BLaER1 treated with 17β-estradiol and CSF1 and Interleukin-3, amounts not matched to agents 10 nM and 100 nM (cell line): ENCODE results near the gene ZNF626.
"Not testable (repeated sequence)": the region's sequence is repeated elsewhere in the genome, so short reads cannot be mapped to it uniquely, and the experiment has no call there.

ENCODE experiments used
- H3K27ac ChIP-seq, 11 experiments: shearing (Covaris generic); formaldehyde crosslinking; 2 replicates each; pipeline ENCODE4 v1.8.1; 2022
- H3K27me3 ChIP-seq, 11 experiments: shearing (Covaris generic); formaldehyde crosslinking; 2 replicates each; pipeline ENCODE4 v1.8.1; 2022
- H3K36me3 ChIP-seq, 11 experiments: shearing (Covaris generic); formaldehyde crosslinking; 2 replicates each; pipeline ENCODE4 v1.8.1; 2022
- H3K4me1 ChIP-seq, 10 experiments: shearing (Covaris generic); formaldehyde crosslinking; 2 replicates each; pipeline ENCODE4 v1.8.1; 2022
- H3K4me2 ChIP-seq, 11 experiments: shearing (Covaris generic); formaldehyde crosslinking; 2 replicates each; pipeline ENCODE4 v1.8.1; 2022
- H3K4me3 ChIP-seq, 10 experiments: shearing (Covaris generic); formaldehyde crosslinking; 2 replicates each; pipeline ENCODE4 v1.8.1; 2022
- H3K9ac ChIP-seq, 11 experiments: shearing (Covaris generic); formaldehyde crosslinking; 2 replicates each; pipeline ENCODE4 v1.8.1; 2022
- H3K9me3 ChIP-seq, 11 experiments: shearing (Covaris generic); formaldehyde crosslinking; replicated peaks in 1 of 11; 2 replicates each; pipeline ENCODE4 v1.8.1; 2022
- H4K20me1 ChIP-seq, 11 experiments: shearing (Covaris generic); formaldehyde crosslinking; 2 replicates each; pipeline ENCODE4 v1.8.1; 2022
- Cebpa-rat ChIP-seq, 11 experiments: shearing (Covaris generic); IDR thresholded peaks; 2 replicates each; pipeline ENCODE4 v1.8.1; 2022

The ZNF626 gene

GRCh38 chr19:20640545-20640944 is 20.8 kb downstream of the ZNF626 start:
- Histone ChIP-seq H3K27ac (no peak overlapping the region), H3K9me3 (peaks cover 74 to 86% (median 84%) of the 10 kb centered on the region in 11 experiments), H3K4me1 (no peaks in the 10 kb centered on the region), H3K27me3 (no peaks in the 10 kb centered on the region), H3K9ac (no peak overlapping the region), H4K20me1 (no peaks in the 10 kb centered on the region), H3K4me2 (no peak overlapping the region), H3K36me3 (peaks cover 70 to 90% (median 79%) of the 10 kb centered on the region in 11 experiments), H3K4me3 (no peak overlapping the region; a peak in 1 of 20 replicates)
- 0 out of 22 replicates have a peak, but pooled peaks of 1 of the 11 experiments have one; percentile 10 for TF ChIP-seq Cebpa-rat (IDR thresholded peaks at IDR 0.05)

- no peak overlapping the region for H3K27ac ChIP-seq
- no peak overlapping the region for H3K4me3 ChIP-seq
- no peaks in the 10 kb centered on the region for H3K4me1 ChIP-seq
- no peaks in the 10 kb centered on the region for H4K20me1 ChIP-seq
- H3K4me2 ChIP-seq, result no peak overlapping the region
- H3K9ac ChIP-seq, result no peak overlapping the region
- H3K36me3 ChIP-seq, result peaks cover 70 to 90% (median 79%) of the 10 kb centered on the region in 11 experiments
- no peaks in the 10 kb centered on the region for H3K27me3 ChIP-seq
- peaks cover 79 to 90% (median 85%) of the 10 kb centered on the region in 11 experiments for H3K9me3 ChIP-seq
- TF ChIP-seq Cebpa-rat (IDR thresholded peaks at IDR 0.05), result no peak
These were observed 21.3 kb downstream of the ZNF626 start for GRCh38 chr19:20640023-20640422.

DNA sequence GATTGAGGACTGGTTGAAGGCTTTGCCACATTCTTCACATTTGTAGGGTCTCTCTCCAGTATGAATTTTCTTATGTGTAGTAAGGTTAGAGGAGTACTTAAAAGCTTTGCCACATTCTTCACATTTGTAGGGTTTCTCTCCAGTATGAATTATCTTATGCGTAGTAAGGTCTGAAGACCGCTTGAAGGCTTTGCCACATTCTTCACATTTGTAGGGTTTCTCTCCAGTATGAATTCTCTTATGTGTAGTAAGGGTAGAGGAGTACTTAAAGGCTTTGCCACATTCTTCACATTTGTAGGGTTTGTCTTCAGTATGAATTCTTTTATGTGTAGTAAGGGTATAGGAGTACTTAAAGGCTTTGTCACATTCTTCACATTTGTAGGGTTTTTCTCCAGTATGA is 36.8 kb downstream of the ZNF626 start:
- H3K9ac ChIP-seq, H3K4me1 ChIP-seq, H3K4me3 ChIP-seq, H4K20me1 ChIP-seq, H3K27me3 ChIP-seq, H3K27ac ChIP-seq, H3K4me2 ChIP-seq: not testable (repeated sequence)
- H3K9me3 ChIP-seq, result peaks cover 84 to 98% (median 92%) of the 10 kb centered on the region in 11 experiments
- peaks cover 25 to 53% (median 46%) of the 10 kb centered on the region in 11 experiments for H3K36me3 ChIP-seq

GRCh38 chr19:20616071-20616470 is 45.3 kb downstream of the ZNF626 start:
- TF ChIP-seq Cebpa-rat (IDR thresholded peaks at IDR 0.05), result no peak
- Histone ChIP-seq H3K4me2 (no peak overlapping the region), H3K36me3 (peaks cover 0 to 8% (median 2%) of the 10 kb centered on the region in 11 experiments; a peak in 7 of 22 replicates), H3K27me3 (no peaks in the 10 kb centered on the region), H3K4me3 (no peak overlapping the region), H3K9ac (no peak overlapping the region), H3K27ac (no peak overlapping the region), H3K9me3 (peaks cover 25 to 76% (median 41%) of the 10 kb centered on the region in 11 experiments), H3K4me1 (no peaks in the 10 kb centered on the region), H4K20me1 (no peaks in the 10 kb centered on the region)

GRCh38 chr19:20614971-20615370 is 46.4 kb downstream of the ZNF626 start:
- H3K27me3 ChIP-seq, H4K20me1 ChIP-seq, H3K36me3 ChIP-seq, H3K27ac ChIP-seq, H3K4me1 ChIP-seq, H3K4me2 ChIP-seq, H3K4me3 ChIP-seq, H3K9ac ChIP-seq: not testable (repeated sequence)
- H3K9me3 ChIP-seq, result peaks cover 15 to 73% (median 35%) of the 10 kb centered on the region in 11 experiments

GRCh38 chr19:20612711-20613316 is 48.6 kb downstream of the ZNF626 start:
- peak overlapping the region in 1 of 11 experiments; percentile 17; a peak in 2 of 22 replicates for H3K4me2 ChIP-seq
- H3K27ac ChIP-seq, result peak overlapping the region in 1 of 11 experiments; percentile 32; a peak in 1 of 22 replicates
- TF ChIP-seq Cebpa-rat (IDR thresholded peaks at IDR 0.05), result no peak
- H3K27me3 ChIP-seq, result no peaks in the 10 kb centered on the region
- H4K20me1 ChIP-seq, result no peaks in the 10 kb centered on the region
- no peaks in the 10 kb centered on the region for H3K4me1 ChIP-seq
- no peak overlapping the region for H3K9ac ChIP-seq
- peaks cover 16 to 77% (median 40%) of the 10 kb centered on the region in 11 experiments for H3K9me3 ChIP-seq
- no peaks in the 10 kb centered on the region for H3K36me3 ChIP-seq
- no peak overlapping the region for H3K4me3 ChIP-seq

DNA sequence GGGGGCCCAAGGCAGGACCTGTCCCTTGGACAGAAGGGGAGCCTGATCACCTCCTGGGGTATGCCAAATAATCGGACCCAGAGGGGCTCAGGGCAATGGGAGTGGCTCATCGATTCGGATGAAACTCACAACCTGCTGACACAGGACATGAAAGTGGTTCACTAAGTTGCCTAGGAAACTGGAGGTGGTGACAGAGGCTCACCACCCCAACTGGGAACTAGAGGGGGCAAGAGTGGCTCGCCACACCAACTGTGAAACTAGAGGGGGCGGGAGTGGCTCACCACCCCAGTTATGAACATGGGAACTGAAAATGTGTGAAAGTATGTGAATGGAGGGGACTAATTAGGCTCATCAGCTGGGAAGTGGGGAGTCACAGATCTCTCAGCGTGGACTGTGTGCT is 49.5 kb downstream of the ZNF626 start:
- no peak overlapping the region for H3K4me2 ChIP-seq
- TF ChIP-seq Cebpa-rat (IDR thresholded peaks at IDR 0.05), result no peak
- H4K20me1 ChIP-seq, result no peaks in the 10 kb centered on the region
- peaks cover 16 to 85% (median 39%) of the 10 kb centered on the region in 11 experiments for H3K9me3 ChIP-seq
- H3K27ac ChIP-seq, result no peak overlapping the region
- no peak overlapping the region for H3K9ac ChIP-seq
- no peak overlapping the region for H3K4me3 ChIP-seq
- no peaks in the 10 kb centered on the region for H3K27me3 ChIP-seq
- H3K36me3 ChIP-seq, result no peaks in the 10 kb centered on the region
- no peaks in the 10 kb centered on the region for H3K4me1 ChIP-seq

DNA sequence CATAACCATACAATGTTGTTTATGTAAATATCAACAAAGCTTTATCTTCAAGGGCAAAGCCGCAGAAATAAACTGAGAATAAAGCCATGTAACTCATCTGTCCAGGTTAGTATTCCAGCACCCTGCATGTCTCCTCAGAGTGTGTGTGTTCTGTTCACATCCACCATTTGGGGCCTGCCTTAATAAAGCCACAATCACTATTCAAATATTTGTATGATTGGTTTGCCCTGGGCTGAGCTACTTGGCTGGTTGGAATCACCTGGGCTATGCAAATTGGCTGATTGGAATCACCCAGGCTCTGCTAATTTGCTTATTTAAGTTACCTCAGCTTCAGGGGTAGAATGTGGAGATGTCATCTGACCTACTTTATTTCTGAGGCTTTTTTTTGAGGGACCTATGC is 53.4 kb downstream of the ZNF626 start:
- Histone ChIP-seq H3K9ac (no peak overlapping the region), H3K4me3 (no peak overlapping the region), H3K4me1 (no peaks in the 10 kb centered on the region), H3K4me2 (no peak overlapping the region), H3K27me3 (no peaks in the 10 kb centered on the region), H3K27ac (no peak overlapping the region), H3K36me3 (no peaks in the 10 kb centered on the region), H4K20me1 (no peaks in the 10 kb centered on the region), H3K9me3 (peaks cover 33 to 85% (median 61%) of the 10 kb centered on the region in 11 experiments)
- TF ChIP-seq Cebpa-rat (IDR thresholded peaks at IDR 0.05), result no peak
